ENCODE results near the gene XRCC3.

DNA sequence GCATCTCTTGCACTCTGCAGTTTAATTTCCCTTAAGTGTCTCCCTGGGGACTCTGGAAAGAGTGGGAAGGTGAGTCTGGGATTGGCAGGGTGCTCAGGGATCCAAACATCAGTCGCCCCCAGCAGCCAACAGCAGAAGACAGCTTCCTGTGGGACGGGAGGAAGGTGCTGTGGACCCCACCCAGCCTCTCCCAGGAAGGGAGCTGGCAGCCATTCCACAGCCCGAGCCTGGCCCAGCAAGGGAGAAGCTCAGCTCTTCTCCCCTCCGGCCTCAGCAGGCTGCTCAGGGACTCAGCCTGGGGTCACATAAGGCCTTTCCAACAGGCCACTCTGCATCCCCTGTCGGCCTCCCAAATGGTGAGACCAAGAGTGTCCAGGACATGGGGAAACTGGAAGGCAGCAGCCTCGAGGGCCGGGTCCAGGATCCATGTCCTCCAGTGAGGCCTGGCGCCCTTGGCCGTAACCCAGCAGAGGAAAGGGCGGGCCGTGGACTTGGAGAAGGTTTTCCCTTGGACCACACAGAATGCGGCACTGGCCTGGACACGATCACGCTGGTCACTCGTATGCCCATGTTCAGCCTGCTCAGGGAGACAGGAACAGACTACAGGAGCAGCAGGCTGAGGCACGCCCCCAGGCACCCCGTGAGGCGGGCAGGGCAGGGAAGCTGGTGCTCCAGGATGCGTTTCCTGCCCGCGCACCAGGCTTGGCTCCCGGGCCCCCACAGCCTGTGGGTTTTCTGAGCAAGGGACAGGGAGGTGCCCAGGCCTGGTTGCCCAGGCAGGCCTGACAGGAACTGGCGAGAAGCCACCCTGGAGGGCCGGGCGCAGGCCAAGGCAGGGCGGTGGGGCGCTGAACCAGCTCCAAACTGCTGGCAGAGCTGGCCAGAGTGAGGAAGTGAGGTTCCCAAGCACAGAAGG is 3.5 kb downstream of the XRCC3 start:
- TF ChIP-seq CTCF (IDR thresholded peaks at IDR 0.05) (no peak), POLR2AphosphoS5 (IDR thresholded peaks at IDR 0.05) (no peak), EP300 (IDR thresholded peaks at IDR 0.05) (no peak)
